ENCODE measurements around the gene PAX5.

The PAX5 gene

GRCh38 chr9:36934478-36935065, 99.5 kb downstream of the PAX5 start:
- no peak for DNase-seq (ENCODE audit: low read depth in 2 of 2)

GRCh38 chr9:36933676-36934215, 100.3 kb downstream of the PAX5 start:
- DNase-seq (ENCODE audit: low read depth in 2 of 2) = no peak

- DNase-seq (ENCODE audit: low read depth in 2 of 2) = no peak
Observed at GRCh38 chr9:36932198-36932597, 101.9 kb downstream of the PAX5 start.

GRCh38 chr9:36930941-36931340, 103.1 kb downstream of the PAX5 start:
- no peak for DNase-seq (ENCODE audit: low read depth in 2 of 2)

GRCh38 chr9:36929350-36929675, 104.8 kb downstream of the PAX5 start:
- DNase-seq (ENCODE audit: low read depth in 2 of 2) = no peak

GRCh38 chr9:36928670-36929349, 105.3 kb downstream of the PAX5 start:
- DNase-seq (ENCODE audit: low read depth in 2 of 2) = no peak

- DNase-seq (ENCODE audit: low read depth in 2 of 2) = no peak
Observed at GRCh38 chr9:36928210-36928609, 105.9 kb downstream of the PAX5 start.

- DNase-seq (ENCODE audit: low read depth in 2 of 2) = no peak
Observed at GRCh38 chr9:36924757-36925432, 109.2 kb downstream of the PAX5 start.

- DNase-seq (ENCODE audit: low read depth in 2 of 2) = no peak
Observed at GRCh38 chr9:36924071-36924470, 110.0 kb downstream of the PAX5 start.

- no peak for DNase-seq (ENCODE audit: low read depth in 2 of 2)
Observed at GRCh38 chr9:36923025-36923625, 110.9 kb downstream of the PAX5 start.

- no peak for DNase-seq (ENCODE audit: low read depth in 2 of 2)
Observed at GRCh38 chr9:36922548-36922947, 111.5 kb downstream of the PAX5 start.

GRCh38 chr9:36914212-36914577, 119.9 kb downstream of the PAX5 start:
- no peak for DNase-seq (ENCODE audit: low read depth in 2 of 2)

GRCh38 chr9:36913393-36914211, 120.5 kb downstream of the PAX5 start:
- no peak for DNase-seq (ENCODE audit: low read depth in 2 of 2)

GRCh38 chr9:36912620-36913019, 121.4 kb downstream of the PAX5 start:
- DNase-seq (ENCODE audit: low read depth in 2 of 2) = no peak

- no peak for DNase-seq (ENCODE audit: low read depth in 2 of 2)
Observed at GRCh38 chr9:36911601-36912412, 122.3 kb downstream of the PAX5 start.

- no peak for DNase-seq (ENCODE audit: low read depth in 2 of 2)
Observed at GRCh38 chr9:36911037-36911436, 123.0 kb downstream of the PAX5 start.

- DNase-seq (ENCODE audit: low read depth in 2 of 2) = no peak
Observed at GRCh38 chr9:36906492-36906891, 127.6 kb downstream of the PAX5 start.

- DNase-seq (ENCODE audit: low read depth in 2 of 2) = no peak
Observed at GRCh38 chr9:36905101-36906066, 128.7 kb downstream of the PAX5 start.

GRCh38 chr9:36903541-36904435, 130.3 kb downstream of the PAX5 start:
- no peak for DNase-seq (ENCODE audit: low read depth in 2 of 2)
